ENCODE data around the gene SPAG9. TPM values are rescaled to one million over a fixed set of nuclear protein-coding genes. Genes with fewer than 3 reads are reported as not detected.

Gene SPAG9
- polyA plus RNA-seq, 1 donor from 2014 or later = 201 TPM

DNA sequence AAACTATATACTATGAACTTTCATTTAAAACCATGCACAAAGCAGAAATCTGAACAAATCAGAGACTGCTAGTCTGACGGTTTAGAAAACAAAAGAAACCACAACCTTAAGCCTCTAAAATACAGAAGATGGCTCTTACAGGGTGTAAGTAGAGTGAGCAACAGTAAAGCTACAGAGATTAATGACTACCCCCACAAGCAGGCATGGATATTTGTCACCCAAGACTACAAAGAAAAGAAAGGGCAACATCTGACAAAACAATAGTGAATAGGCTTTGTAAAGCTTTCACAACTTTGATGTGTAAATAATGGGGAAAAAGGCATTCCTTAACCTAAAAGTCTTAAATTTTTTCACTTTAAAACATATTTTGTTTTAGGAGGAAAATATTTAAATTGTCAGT, 75.0 kb downstream of the SPAG9 start:
- peaks cover 57% of the 10 kb centered on the region for H3K79me2 ChIP-seq (replicated peaks; ENCODE audit: insufficient read depth, low read length)
- no peak overlapping the region for H2AFZ ChIP-seq (ENCODE audit: low read depth, low read length)
- TF ChIP-seq, protein P1, sequence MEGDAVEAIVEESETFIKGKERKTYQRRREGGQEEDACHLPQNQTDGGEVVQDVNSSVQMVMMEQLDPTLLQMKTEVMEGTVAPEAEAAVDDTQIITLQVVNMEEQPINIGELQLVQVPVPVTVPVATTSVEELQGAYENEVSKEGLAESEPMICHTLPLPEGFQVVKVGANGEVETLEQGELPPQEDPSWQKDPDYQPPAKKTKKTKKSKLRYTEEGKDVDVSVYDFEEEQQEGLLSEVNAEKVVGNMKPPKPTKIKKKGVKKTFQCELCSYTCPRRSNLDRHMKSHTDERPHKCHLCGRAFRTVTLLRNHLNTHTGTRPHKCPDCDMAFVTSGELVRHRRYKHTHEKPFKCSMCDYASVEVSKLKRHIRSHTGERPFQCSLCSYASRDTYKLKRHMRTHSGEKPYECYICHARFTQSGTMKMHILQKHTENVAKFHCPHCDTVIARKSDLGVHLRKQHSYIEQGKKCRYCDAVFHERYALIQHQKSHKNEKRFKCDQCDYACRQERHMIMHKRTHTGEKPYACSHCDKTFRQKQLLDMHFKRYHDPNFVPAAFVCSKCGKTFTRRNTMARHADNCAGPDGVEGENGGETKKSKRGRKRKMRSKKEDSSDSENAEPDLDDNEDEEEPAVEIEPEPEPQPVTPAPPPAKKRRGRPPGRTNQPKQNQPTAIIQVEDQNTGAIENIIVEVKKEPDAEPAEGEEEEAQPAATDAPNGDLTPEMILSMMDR (IDR thresholded peaks at IDR 0.05; ENCODE audit: poor library complexity, severe bottlenecking) = no peak
- TF ChIP-seq, protein P2, sequence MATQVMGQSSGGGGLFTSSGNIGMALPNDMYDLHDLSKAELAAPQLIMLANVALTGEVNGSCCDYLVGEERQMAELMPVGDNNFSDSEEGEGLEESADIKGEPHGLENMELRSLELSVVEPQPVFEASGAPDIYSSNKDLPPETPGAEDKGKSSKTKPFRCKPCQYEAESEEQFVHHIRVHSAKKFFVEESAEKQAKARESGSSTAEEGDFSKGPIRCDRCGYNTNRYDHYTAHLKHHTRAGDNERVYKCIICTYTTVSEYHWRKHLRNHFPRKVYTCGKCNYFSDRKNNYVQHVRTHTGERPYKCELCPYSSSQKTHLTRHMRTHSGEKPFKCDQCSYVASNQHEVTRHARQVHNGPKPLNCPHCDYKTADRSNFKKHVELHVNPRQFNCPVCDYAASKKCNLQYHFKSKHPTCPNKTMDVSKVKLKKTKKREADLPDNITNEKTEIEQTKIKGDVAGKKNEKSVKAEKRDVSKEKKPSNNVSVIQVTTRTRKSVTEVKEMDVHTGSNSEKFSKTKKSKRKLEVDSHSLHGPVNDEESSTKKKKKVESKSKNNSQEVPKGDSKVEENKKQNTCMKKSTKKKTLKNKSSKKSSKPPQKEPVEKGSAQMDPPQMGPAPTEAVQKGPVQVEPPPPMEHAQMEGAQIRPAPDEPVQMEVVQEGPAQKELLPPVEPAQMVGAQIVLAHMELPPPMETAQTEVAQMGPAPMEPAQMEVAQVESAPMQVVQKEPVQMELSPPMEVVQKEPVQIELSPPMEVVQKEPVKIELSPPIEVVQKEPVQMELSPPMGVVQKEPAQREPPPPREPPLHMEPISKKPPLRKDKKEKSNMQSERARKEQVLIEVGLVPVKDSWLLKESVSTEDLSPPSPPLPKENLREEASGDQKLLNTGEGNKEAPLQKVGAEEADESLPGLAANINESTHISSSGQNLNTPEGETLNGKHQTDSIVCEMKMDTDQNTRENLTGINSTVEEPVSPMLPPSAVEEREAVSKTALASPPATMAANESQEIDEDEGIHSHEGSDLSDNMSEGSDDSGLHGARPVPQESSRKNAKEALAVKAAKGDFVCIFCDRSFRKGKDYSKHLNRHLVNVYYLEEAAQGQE (IDR thresholded peaks at IDR 0.05; ENCODE audit: borderline replicate concordance) = peak; percentile 53
- H3F3A ChIP-seq (ENCODE audit: insufficient read depth, low read length, poor library complexity, severe bottlenecking) = peaks cover 14% of the 10 kb centered on the region
- H3K36me3 ChIP-seq (ENCODE audit: insufficient read depth, low read length) = peaks cover under 1% of the 10 kb centered on the region
- peak overlapping the region; percentile 90 for H3K9ac ChIP-seq (ENCODE audit: low read length)
- H3K4me2 ChIP-seq (ENCODE audit: low read length) = peak overlapping the region; percentile 88
- no peaks in the 10 kb centered on the region for H3K9me3 ChIP-seq (ENCODE audit: low read length)
- H3K4me3 ChIP-seq (ENCODE audit: low read length) = peak overlapping the region; percentile 66
- H3K27ac ChIP-seq (ENCODE audit: low read length) = peak overlapping the region; percentile 96
- peaks cover 6% of the 10 kb centered on the region for H4K20me1 ChIP-seq (ENCODE audit: insufficient read depth)
- no peaks in the 10 kb centered on the region for H3K27me3 ChIP-seq (ENCODE audit: insufficient read depth, low read depth, low read length)
- no peaks in the 10 kb centered on the region for H3K9me2 ChIP-seq (ENCODE audit: insufficient read depth, low read length)

DNA sequence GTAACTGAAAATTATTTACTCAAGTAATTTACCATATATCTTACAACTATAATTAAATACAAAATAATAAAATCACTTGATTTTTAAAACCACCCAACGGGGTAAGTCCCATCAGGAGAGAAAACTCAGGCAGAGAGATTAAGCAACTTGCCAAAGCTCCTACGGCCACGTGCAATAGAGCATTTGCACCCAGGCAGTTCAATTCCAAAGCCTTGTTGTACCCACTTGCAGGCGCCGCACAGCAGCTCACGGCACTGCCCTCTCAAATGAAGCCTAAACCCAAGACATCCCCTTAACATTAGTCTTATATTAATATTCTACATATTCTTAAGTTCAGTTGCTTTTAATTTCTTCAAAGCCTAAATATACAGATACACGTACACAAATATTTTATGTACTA, 75.7 kb downstream of the SPAG9 start:
- peaks cover 62% of the 10 kb centered on the region for H3K79me2 ChIP-seq (replicated peaks; ENCODE audit: insufficient read depth, low read length)
- H4K20me1 ChIP-seq (ENCODE audit: insufficient read depth) = peaks cover 6% of the 10 kb centered on the region
- H3K36me3 ChIP-seq (ENCODE audit: insufficient read depth, low read length) = peaks cover 5% of the 10 kb centered on the region
- H3K27ac ChIP-seq (ENCODE audit: low read length) = peak overlapping the region; percentile 96
- H3K4me2 ChIP-seq (ENCODE audit: low read length) = peak overlapping the region; percentile 88
- peak overlapping the region; percentile 66 for H3K4me3 ChIP-seq (ENCODE audit: low read length)
- TF ChIP-seq POLR2AphosphoS5 (IDR thresholded peaks at IDR 0.05) = peak; percentile 56
- peak; percentile 92 for TF ChIP-seq MXI1 (conservative IDR thresholded peaks at IDR 0.05; ENCODE audit: poor library complexity, severe bottlenecking)
- no peak for TF ChIP-seq EZH2 (IDR thresholded peaks at IDR 0.05; ENCODE audit: borderline replicate concordance, insufficient read depth, low read length, poor library complexity, severe bottlenecking)
- peak overlapping the region; percentile 90 for H3K9ac ChIP-seq (ENCODE audit: low read length)
- no peaks in the 10 kb centered on the region for H3K27me3 ChIP-seq (ENCODE audit: insufficient read depth, low read depth, low read length)
- no peak overlapping the region for H2AFZ ChIP-seq (ENCODE audit: low read depth, low read length)
- H3K9me2 ChIP-seq (ENCODE audit: insufficient read depth, low read length) = no peaks in the 10 kb centered on the region
- H3K9me3 ChIP-seq (ENCODE audit: low read length) = no peaks in the 10 kb centered on the region
- peaks cover 14% of the 10 kb centered on the region for H3F3A ChIP-seq (ENCODE audit: insufficient read depth, low read length, poor library complexity, severe bottlenecking)

DNA sequence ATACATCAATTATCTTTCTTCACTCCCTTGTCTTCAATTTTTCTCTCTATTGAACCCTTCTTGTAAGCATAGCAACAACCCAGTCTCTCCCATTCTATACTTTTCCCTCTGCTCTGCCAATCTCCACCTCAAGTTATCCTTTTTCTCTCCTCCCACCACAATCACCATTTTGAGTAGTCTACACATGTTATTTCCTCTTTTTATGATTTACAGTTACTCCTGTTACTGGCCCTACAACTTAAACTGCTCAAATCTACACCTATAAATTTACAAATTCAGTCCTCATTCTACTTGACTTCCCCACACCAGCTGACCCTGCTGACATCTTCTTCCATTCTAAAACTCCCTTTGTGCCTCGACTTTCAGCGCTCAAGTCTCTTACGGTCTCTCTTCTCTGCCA, 84.6 kb downstream of the SPAG9 start:
- no peak overlapping the region for H2AFZ ChIP-seq (ENCODE audit: low read depth, low read length)
- no peak overlapping the region for H3K4me2 ChIP-seq (ENCODE audit: low read length)
- no peak overlapping the region for H3K4me3 ChIP-seq (ENCODE audit: low read length)
- H3K27ac ChIP-seq (ENCODE audit: low read length) = no peak overlapping the region
- no peak overlapping the region for H3K9ac ChIP-seq (ENCODE audit: low read length)
- H3K9me2 ChIP-seq (ENCODE audit: insufficient read depth, low read length) = no peaks in the 10 kb centered on the region
- H3K79me2 ChIP-seq (replicated peaks; ENCODE audit: insufficient read depth, low read length) = peaks cover 62% of the 10 kb centered on the region
- peaks cover 13% of the 10 kb centered on the region for H3K36me3 ChIP-seq (ENCODE audit: insufficient read depth, low read length)
- no peak for TF ChIP-seq TAF1 (IDR thresholded peaks at IDR 0.05; ENCODE audit: low read depth)
- TF ChIP-seq MXI1 (conservative IDR thresholded peaks at IDR 0.05; ENCODE audit: poor library complexity, severe bottlenecking) = no peak
- TF ChIP-seq RAD21 (conservative IDR thresholded peaks at IDR 0.05) = no peak
- no peak for TF ChIP-seq POLR2AphosphoS5 (IDR thresholded peaks at IDR 0.05)
- TF ChIP-seq, protein P2 (IDR thresholded peaks at IDR 0.05; ENCODE audit: borderline replicate concordance) = no peak
- no peak for TF ChIP-seq EZH2 (IDR thresholded peaks at IDR 0.05; ENCODE audit: borderline replicate concordance, insufficient read depth, low read length, poor library complexity, severe bottlenecking)
- TF ChIP-seq SMC3 (conservative IDR thresholded peaks at IDR 0.05; ENCODE audit: poor library complexity) = no peak
- TF ChIP-seq EP300 (conservative IDR thresholded peaks at IDR 0.05; ENCODE audit: poor library complexity, severe bottlenecking) = no peak
- TF ChIP-seq, protein P1 (IDR thresholded peaks at IDR 0.05; ENCODE audit: poor library complexity, severe bottlenecking) = no peak
- H4K20me1 ChIP-seq (ENCODE audit: insufficient read depth) = peaks cover 5% of the 10 kb centered on the region
- H3F3A ChIP-seq (ENCODE audit: insufficient read depth, low read length, poor library complexity, severe bottlenecking) = no peaks in the 10 kb centered on the region
- no peaks in the 10 kb centered on the region for H3K27me3 ChIP-seq (ENCODE audit: insufficient read depth, low read depth, low read length)
- H3K9me3 ChIP-seq (ENCODE audit: low read length) = no peaks in the 10 kb centered on the region

Measured in neural cell (in vitro differentiated cells).